ENCODE results near the gene DNAAF5.

DNAAF5 gene

DNA sequence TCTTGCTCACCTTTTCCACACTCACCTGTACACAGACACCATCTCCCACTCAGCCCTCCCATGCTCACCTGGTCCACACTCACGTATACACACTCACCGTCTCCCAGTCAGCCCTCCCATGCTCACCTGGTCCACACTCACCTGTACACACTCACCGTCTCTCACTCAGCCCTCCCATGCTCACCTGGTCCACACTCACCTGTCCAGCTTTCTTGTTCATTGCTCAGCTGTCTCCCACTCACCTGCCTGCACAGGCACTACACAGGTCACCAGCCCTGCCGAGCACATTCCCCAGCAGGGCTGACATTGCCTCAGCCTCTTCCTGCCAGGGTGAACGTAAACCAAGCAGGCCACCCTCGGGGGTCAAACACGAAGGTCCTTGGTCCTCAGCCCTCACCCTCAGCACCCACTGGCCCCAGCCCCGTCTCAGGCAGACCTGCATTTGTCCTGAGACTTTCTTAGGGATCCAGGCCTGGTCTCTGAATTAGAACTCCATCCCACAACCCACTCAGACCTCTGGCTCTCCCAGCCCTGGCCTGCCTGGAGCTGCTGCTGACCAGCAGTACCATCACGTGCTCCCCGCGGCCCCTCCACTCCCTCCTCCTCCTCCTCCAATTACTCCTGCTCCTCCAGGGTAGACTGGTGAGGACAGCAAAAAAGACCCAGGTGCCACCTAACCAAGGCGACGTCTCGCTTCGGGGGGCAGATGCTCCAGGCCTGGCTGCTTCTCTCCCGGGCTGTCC, 12.8 kb upstream of the DNAAF5 start:
- TF ChIP-seq, protein P1, sequence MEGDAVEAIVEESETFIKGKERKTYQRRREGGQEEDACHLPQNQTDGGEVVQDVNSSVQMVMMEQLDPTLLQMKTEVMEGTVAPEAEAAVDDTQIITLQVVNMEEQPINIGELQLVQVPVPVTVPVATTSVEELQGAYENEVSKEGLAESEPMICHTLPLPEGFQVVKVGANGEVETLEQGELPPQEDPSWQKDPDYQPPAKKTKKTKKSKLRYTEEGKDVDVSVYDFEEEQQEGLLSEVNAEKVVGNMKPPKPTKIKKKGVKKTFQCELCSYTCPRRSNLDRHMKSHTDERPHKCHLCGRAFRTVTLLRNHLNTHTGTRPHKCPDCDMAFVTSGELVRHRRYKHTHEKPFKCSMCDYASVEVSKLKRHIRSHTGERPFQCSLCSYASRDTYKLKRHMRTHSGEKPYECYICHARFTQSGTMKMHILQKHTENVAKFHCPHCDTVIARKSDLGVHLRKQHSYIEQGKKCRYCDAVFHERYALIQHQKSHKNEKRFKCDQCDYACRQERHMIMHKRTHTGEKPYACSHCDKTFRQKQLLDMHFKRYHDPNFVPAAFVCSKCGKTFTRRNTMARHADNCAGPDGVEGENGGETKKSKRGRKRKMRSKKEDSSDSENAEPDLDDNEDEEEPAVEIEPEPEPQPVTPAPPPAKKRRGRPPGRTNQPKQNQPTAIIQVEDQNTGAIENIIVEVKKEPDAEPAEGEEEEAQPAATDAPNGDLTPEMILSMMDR (conservative IDR thresholded peaks at IDR 0.05; ENCODE audit: low read depth, low read length): no peak
- H2AFZ ChIP-seq (ENCODE audit: low read depth): no peak overlapping the region
- no peak overlapping the region for H3K9ac ChIP-seq
- H3K36me3 ChIP-seq (ENCODE audit: insufficient read depth): no peaks in the 10 kb centered on the region
- no peak overlapping the region for H3K4me2 ChIP-seq
- H3K4me1 ChIP-seq (ENCODE audit: low read depth, poor library complexity, severe bottlenecking): no peaks in the 10 kb centered on the region
- H4K20me1 ChIP-seq (ENCODE audit: insufficient read depth): no peaks in the 10 kb centered on the region
- H3K27me3 ChIP-seq (ENCODE audit: insufficient read depth, low read depth): no peaks in the 10 kb centered on the region
- H3K79me2 ChIP-seq (ENCODE audit: insufficient read depth, low read depth): no peaks in the 10 kb centered on the region
- H3K27ac ChIP-seq: no peak overlapping the region
- no peak overlapping the region for H3K4me3 ChIP-seq (IDR thresholded peaks at IDR 0.05; ENCODE audit: insufficient read depth, low read depth, low read length)

- no peaks in the 10 kb centered on the region for H3K27me3 ChIP-seq (ENCODE audit: insufficient read depth, low read depth)
- H3K36me3 ChIP-seq (ENCODE audit: insufficient read depth): no peaks in the 10 kb centered on the region
- no peak overlapping the region for H3K4me2 ChIP-seq
- no peak overlapping the region for H3K9ac ChIP-seq
- H4K20me1 ChIP-seq (ENCODE audit: insufficient read depth): no peaks in the 10 kb centered on the region
- H2AFZ ChIP-seq (ENCODE audit: low read depth): no peak overlapping the region
- H3K4me3 ChIP-seq (IDR thresholded peaks at IDR 0.05; ENCODE audit: insufficient read depth, low read depth, low read length): no peak overlapping the region
- H3K4me1 ChIP-seq (ENCODE audit: low read depth, poor library complexity, severe bottlenecking): no peaks in the 10 kb centered on the region
- TF ChIP-seq, protein P1 (conservative IDR thresholded peaks at IDR 0.05; ENCODE audit: low read depth, low read length): no peak
- no peaks in the 10 kb centered on the region for H3K79me2 ChIP-seq (ENCODE audit: insufficient read depth, low read depth)
- H3K27ac ChIP-seq: no peak overlapping the region
Measured at GRCh38 chr7:714251-714671, 12.2 kb upstream of the DNAAF5 start.

DNA sequence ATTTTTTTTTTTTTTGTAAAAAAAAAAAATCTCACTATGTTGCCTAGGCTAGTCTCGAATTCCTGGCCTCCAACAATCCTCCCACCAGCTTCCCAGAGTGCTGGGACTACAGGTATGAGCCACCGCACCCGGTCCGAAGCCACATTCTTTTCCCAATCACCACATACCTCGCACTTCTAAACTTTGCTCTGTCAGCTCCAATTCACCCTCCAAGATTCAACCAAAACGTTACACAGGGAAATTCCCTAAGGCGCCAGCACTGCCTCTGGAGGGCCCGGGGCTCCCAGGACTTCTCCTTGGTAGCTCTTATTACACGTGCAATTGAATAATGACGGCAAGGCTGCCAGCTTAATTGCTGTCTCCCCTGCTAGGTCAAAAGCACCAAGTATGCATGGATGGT, 10.3 kb upstream of the DNAAF5 start:
- Histone ChIP-seq H3K36me3 (ENCODE audit: insufficient read depth) (no peaks in the 10 kb centered on the region), H3K79me2 (ENCODE audit: insufficient read depth, low read depth) (no peaks in the 10 kb centered on the region), H3K9ac (no peak overlapping the region), H3K4me2 (no peak overlapping the region), H3K4me3 (IDR thresholded peaks at IDR 0.05; ENCODE audit: insufficient read depth, low read depth, low read length) (no peak overlapping the region), H4K20me1 (ENCODE audit: insufficient read depth) (0 out of 2 replicates have a peak, but pooled peaks cover 2% of the 10 kb centered on the region), H3K27ac (no peak overlapping the region), H2AFZ (ENCODE audit: low read depth) (no peak overlapping the region), H3K4me1 (ENCODE audit: low read depth, poor library complexity, severe bottlenecking) (no peaks in the 10 kb centered on the region), H3K27me3 (ENCODE audit: insufficient read depth, low read depth) (no peaks in the 10 kb centered on the region)
- TF ChIP-seq, protein P1 (conservative IDR thresholded peaks at IDR 0.05; ENCODE audit: low read depth, low read length): no peak

- H3K27ac ChIP-seq: no peak overlapping the region
- H3K27me3 ChIP-seq (ENCODE audit: insufficient read depth, low read depth): no peaks in the 10 kb centered on the region
- no peak overlapping the region for H3K4me3 ChIP-seq (IDR thresholded peaks at IDR 0.05; ENCODE audit: insufficient read depth, low read depth, low read length)
- 0 out of 2 replicates have a peak, but pooled peaks cover 2% of the 10 kb centered on the region for H4K20me1 ChIP-seq (ENCODE audit: insufficient read depth)
- H3K79me2 ChIP-seq (ENCODE audit: insufficient read depth, low read depth): no peaks in the 10 kb centered on the region
- H3K36me3 ChIP-seq (ENCODE audit: insufficient read depth): peaks cover 1% of the 10 kb centered on the region; the same call in 1 of the 2 replicates
- H3K4me2 ChIP-seq: no peak overlapping the region
- H3K4me1 ChIP-seq (ENCODE audit: low read depth, poor library complexity, severe bottlenecking): no peaks in the 10 kb centered on the region
- no peak overlapping the region for H2AFZ ChIP-seq (ENCODE audit: low read depth)
- TF ChIP-seq, protein P1 (conservative IDR thresholded peaks at IDR 0.05; ENCODE audit: low read depth, low read length): no peak
- no peak overlapping the region for H3K9ac ChIP-seq
Measured at GRCh38 chr7:716636-717035, 9.9 kb upstream of the DNAAF5 start.
